ENCODE data around the gene SHF. TPM values are rescaled to one million over a fixed set of nuclear protein-coding genes. Genes with fewer than 3 reads are reported as not detected.
A peak's percentile ranks its signal among the peaks of the same experiment; 100 is the strongest.
"Not testable (repeated sequence)": the region's sequence is repeated elsewhere in the genome, so short reads cannot be mapped to it uniquely, and the experiment has no call there.

The SHF gene, protein sequence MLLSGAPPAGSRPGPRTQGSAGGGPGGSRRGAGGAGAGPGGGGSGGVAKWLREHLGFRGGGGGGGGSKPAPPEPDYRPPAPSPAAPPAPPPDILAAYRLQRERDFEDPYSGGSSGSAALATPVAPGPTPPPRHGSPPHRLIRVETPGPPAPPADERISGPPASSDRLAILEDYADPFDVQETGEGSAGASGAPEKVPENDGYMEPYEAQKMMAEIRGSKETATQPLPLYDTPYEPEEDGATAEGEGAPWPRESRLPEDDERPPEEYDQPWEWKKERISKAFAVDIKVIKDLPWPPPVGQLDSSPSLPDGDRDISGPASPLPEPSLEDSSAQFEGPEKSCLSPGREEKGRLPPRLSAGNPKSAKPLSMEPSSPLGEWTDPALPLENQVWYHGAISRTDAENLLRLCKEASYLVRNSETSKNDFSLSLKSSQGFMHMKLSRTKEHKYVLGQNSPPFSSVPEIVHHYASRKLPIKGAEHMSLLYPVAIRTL
- 8.6 and 11.2 TPM in 2 replicates for total RNA-seq (2014; rRNA removed; shearing (Covaris generic))

DNA sequence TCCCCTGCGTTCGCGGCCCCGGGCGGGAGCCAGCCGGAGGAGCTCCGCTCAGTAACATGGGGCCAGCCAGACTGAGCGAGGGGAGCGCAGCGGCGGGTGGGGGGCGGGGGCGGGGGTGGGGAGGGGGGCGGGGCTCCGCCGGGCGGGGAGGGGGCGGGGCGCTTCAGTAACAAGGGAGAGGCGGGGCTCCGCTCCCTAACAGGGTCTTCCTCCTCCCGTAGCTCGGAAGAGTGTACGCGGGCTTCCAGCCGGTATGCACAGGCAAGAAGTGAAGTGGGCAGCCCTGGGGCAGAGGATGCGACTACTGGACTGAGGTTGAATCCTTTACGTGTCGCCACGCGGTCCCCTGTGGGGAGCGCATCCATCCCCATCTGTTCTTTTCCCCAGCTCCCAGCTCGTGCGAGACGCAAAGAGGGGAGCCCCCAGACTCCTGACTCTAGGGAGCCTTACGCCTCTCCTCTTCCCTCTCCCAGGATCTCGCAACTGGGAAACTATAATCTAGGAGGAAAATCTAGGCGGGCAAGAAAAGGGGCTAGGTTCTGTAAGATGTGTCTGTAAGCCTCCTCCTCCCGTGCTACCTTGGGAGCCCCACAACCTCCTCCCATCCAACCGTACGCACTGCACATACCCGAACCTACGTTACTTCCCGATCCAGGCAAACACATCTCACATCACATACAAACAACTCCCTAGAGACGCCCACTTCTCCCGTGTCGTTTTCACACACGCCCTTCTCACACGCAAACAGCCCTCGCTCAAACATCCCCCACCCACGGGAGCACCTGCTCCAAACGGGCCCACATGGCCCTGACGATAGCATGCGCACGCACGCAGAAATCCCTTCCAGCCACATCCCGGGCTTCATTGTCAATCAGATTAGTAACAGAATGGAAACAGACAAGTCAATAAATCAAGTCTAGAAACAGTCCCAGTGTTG lies at the start of gene SHF:
Gene SHF (minus strand): TSS at position 73 of the 937 bp plus-strand sequence. CDS start 15 bp downstream, at position 58.
- DNase-seq (ENCODE audit: low spot score), result peak; percentile 39

DNA sequence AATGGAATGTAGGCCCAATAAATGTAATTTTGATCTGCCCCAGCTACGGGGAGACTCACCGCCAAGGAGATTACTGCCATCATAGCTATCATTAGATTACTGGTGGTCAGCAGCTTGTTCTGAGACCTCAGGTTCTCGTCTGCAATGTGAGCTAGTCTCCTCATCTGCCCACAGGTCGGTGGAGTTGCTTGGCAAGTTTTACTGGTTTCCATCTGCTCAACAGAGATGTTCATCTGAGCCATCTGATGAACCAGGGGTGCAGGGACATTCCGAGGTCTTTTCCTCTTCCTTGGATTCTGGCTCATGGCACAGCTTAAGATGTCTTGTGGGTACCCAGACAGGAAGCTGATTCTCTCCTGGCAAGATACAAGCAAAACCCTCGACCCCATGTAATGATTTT lies 49.0 kb upstream of the SHF start:
- not testable (repeated sequence) for DNase-seq (ENCODE audit: low spot score)

DNA sequence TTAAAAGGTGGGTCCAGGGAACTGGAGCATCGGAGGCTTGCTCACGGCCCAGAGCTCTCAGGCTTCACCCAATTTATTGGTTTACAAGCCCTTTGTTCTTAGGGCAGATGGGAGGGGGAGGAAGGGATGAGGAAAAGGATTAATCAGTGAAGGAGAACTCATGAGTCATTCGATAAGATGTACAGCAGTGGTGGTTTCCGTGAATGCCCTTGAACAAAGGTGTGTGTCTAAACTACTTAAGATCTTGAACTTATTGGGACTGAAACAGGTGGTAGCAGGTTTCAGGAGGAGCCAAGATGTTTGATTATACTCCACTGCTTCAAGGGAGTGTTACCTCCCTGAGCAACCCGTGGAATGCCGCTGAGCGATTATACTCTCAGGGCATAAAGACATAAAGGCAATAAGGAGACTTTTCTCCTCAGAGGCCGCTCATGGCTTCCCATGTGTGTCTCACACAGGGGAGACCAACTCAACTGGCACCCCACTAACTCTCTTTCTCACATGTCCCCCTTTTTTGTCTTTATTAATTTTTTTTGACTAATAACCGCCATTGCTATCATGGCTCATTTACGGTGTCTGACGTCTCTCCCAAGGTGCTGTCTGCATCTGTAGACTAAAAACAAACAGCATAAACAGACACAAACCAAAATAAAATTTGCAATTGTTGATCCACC lies 46.9 kb upstream of the SHF start:
- DNase-seq (ENCODE audit: low spot score), result no peak

DNA sequence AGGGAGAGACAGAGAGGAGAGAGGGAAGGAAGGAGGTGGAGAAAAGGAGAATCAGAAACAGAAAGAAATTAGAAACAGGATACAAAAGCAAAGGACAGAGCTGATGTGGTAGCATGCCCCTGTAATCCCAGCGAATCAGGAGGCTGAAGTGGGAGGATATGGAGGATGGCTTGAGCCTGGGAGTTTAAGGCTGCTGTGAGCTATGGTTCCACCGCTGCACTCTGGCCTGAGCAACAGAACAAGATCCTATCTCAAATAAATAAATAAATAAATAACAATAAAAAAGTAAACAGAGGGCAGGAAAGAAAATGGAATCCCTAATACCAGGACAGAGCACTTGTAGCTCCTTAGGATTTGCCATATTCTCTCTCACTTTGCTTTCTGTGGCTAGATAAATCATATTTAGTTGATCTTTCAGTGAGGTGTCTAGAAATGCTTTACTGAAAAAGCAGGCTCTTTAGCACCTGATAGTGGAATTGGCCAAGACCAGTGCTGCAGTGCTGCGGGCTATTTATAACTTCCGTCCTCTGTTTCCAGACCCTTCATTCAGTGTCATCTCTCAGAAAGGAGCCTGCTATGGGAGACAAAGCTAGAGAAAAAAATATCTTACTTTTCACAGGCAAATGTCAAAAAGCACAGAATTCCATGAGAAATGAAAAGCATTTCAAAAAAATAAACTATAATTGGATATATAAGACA lies 44.2 kb upstream of the SHF start:
- no peak for DNase-seq (ENCODE audit: low spot score)

DNA sequence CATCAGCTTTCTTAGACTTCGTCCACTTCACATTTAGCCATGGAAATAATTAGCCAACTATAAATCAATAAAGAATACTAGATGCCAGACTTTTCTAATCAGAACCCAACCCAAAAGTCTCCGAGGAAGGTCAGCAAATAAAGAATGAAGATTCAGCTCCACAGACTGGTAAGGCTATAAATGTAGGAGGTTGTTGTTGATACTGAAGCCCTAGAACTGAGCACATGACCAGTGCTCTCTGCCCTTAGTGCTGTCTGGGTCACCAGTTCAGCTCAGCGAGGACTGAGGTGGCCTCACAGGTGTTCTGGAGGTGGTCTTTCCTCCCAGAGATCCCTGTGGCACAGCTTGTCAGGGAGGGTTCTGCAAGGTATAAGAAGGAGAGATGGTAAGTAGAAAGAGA lies 43.4 kb upstream of the SHF start:
- DNase-seq (ENCODE audit: low spot score), result no peak

DNA sequence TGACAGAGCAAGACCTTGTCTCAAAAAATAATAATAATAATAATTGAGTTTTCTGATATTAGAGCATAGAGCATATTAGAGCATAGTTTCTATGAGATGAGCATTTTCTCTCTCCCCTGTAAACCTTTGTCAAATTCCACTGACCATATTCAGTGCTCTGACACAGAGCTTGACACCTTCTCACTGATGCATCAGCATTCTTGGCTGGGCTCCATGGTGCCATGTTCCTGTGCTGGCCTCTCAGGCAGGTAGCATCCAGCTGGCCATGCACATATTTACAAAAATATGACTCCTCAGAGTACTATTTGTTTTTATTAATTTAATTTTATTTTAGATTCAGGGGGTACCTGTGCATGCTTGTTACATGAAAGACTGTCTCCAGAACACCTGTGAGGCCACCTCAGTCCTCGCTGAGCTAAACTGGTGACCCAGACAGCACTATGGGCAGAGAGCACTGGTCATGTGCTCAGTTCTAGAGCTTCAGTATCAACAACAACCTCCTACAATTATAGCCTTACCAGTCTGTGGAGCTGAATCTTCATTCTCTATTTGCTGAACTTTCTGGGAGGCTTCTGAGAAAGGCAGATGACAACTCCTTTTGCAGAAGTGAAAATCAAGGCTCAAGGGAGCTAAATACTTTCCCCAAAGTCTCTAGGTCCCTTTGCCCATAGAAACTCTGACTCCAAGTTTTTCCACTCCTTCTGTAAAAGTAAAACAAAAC lies 42.6 kb upstream of the SHF start:
- DNase-seq (ENCODE audit: low spot score), result no peak

DNA sequence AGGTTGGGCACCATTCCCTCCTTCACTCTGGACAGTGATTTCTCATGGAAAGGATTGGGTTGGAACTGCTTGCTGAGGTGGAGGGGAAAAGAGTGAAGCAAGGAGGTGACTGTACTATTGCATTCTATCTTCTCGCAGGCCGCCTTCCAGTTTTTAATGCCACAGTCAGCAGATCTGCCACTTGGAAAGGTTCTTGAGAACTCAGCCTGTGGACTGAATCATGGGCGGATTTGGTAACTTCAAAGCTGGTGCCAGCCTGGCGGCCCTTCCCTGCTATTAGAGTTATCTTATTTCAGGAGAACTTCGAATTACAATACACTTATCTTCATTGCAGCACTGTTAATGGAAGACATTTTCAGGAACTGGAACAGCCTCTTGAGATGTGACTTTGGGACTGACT lies 41.2 kb upstream of the SHF start:
- DNase-seq (ENCODE audit: low spot score), result no peak

DNA sequence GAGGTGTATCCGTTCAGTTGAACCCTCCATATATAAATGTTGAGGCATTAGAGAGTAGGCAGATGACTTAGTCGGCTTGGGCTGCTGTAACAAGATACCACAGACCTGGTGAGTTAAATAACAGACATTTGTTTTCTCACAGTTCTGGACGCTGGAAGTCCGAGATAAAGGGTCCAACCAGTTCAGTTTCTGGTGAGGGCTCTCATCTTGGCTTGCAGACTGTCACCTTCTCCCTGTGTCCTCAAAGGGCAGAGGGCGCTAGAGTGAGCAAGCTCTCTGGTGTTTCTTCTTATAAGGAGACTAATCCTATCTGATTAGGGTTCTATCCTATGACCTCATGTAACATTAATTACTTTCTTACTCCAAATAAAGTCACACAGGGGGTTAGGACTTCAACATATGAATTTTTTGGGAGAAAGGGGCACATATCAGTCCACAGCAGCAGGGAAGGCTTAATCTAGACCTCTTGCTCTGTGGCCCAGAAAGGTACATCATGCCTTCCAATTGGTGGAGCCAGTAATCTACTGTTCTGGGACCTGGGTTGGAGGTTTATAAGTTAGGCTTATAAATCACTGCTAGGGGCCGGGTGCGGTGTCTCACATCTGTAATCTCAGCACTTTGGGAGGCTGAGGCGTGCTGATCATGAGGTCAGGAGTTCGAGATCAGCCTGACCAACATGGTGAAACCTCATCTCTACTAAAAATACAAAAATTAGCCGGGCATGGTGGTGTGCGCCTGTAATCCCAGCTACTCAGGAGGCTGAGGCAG lies 37.9 kb upstream of the SHF start:
- DNase-seq (ENCODE audit: low spot score), result peak; percentile 27

DNA sequence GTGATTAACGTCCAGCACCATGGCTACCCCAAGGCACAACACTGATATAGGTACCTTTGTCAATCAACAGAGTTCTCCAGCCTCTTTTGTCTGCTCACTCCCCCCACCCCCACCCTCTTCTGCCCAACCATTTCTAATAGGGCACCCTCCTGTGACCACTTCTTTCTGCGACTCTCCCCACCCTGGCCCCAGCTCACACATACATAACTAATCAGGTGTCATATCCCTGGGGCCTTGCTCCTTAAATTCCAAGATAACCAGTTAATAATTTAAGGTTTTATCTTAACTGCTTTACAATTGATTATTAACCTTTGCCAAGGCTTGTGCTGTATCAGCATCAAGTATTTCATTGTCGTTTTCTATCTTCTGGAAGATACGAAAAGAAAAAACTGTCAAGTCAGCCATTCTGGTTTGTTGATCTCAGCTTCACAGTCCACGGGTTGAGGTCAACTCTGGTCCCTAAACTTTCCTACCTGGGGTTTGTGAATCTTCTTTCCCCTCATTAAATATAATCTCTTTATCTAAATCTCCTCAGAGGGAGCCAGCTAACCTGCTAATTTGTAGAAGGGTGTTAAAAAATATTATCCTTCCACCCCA lies 37.0 kb upstream of the SHF start:
- no peak for DNase-seq (ENCODE audit: low spot score)

DNA sequence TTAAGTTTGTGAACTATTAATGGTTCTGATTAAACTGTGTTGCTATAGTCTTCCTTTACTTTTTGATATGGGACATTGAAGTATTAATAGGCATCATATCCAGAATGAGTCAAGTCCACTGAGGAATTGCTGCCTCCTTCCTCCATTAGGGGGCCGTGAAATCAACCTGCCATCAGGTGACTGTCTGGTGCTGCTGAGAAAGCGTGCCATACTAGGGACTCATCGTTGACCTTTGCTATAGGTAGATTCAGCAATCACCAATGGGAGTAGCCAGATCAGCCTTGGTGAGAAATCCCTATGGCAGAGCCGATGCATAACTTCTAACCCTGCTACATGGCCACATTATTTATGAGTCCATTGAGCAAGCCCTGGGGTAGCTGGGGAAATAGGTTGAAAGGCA lies 34.2 kb upstream of the SHF start:
- DNase-seq (ENCODE audit: low spot score), result no peak

DNA sequence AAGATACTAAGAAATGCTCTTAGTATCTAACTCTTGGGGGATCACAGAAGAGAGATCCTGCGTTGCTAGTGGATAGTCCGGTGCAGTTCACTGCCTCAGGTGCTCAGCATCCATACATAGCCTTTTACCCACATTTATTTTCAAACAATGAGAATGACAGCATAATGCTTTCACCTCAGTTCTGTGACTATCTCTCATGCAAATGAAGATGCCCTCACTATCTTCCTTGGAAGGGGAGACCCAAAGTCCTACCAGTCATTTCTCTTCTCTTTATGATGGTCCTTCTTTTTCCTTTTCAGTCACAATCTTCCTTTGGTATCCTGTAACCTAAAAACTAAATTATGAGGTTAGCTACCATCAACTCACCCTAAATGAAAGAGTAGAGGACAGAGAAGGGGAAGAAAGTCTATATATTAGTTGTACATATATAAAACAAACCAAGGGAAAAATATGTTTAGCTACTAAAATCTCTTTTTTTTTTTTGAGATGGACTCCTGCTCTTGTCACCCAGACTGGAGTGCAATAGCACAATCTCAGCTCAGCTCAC lies 33.4 kb upstream of the SHF start:
- DNase-seq (ENCODE audit: low spot score), result no peak

DNA sequence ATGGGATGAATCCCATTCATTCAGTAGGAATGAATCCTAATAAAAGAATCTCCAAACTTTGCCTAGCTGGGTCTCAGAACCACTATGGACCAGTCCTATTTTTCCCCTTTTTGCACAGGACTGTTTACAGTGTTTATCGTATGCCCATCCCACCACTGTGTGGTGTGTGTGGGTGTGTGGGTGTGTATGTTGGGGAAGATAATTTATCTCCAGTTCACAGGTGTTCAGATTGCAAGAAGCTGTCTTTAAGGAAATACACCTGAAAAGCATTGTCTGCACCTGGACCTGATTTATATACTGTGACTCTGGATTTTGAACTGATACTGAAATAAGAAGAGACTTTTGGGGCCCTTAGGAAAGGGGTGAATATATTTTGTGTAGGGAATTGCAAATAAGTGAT lies 24.7 kb upstream of the SHF start:
- no peak for DNase-seq (ENCODE audit: low spot score)

DNA sequence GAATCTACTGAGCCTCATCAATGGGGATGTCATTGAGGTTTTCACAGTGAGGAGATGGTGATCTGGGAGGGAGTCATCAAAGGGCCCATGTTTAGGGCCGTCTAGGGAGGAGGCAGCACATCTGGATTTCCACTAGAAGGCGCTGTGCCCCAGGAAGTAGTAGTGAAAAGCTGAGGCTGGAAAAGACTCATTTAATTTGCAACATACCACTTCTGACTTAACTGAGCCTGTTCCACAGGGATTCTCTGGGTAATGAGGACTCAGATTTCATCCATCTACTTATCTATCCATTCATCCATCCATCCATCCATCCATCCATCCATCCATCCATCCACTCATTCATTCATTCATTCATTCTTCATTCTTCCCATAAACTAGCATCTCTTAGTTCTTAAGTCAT lies 17.4 kb upstream of the SHF start:
- DNase-seq (ENCODE audit: low spot score), result peak; percentile 86

DNA sequence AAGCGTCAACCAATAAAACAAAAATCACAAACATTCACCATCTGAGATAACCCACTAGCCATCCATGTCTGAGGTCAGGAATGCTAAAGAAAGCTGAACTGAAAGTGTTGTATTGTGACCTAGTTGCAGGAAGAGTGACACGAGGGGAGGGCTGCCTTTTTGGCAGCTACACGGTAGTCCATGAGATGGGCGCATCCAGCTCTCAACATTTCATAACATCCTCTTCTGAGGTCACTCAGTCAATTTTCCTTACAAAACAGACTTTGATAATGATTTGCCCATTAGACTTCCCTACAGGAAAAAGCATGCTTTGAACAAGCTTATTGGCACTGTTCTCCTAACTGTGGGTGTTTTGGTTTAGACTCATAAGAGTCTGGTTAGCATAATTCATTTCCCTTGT lies 15.4 kb upstream of the SHF start:
- no peak for DNase-seq (ENCODE audit: low spot score)

DNA sequence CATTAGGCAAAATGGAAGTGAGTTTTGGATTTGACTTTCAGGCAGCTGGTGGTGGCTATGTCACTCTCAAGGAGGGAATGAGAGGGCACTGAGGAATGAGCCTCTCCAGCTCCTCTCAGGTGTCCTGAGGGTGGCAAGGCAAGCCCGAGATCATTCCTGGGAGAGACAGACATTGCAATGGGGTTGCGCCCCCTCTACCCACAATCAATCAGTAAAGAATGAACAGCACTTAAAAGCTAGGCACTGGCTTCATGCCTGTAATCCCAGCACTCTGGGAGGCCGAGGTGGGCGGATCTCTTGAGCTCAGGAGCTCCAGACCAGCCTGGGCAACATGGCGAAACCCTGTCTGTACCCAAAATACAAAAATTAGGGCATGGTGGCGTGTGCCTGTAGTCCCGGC lies 14.1 kb upstream of the SHF start:
- no peak for DNase-seq (ENCODE audit: low spot score)

DNA sequence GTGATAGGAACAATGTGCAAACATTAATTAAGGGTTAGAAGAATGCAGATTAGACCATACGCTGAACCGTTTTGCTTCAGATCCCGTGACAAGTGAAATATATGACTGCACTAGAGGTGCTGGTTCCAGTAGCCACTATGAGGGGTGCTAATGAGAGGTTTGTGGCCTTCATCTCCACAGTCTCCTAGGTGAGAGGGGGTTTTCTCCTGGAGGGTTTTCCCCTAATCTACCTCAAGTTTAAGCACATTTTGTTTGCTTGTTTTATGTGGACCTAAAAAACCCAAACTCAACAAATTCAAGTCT lies 13.7 kb upstream of the SHF start:
- no peak for DNase-seq (ENCODE audit: low spot score)

DNA sequence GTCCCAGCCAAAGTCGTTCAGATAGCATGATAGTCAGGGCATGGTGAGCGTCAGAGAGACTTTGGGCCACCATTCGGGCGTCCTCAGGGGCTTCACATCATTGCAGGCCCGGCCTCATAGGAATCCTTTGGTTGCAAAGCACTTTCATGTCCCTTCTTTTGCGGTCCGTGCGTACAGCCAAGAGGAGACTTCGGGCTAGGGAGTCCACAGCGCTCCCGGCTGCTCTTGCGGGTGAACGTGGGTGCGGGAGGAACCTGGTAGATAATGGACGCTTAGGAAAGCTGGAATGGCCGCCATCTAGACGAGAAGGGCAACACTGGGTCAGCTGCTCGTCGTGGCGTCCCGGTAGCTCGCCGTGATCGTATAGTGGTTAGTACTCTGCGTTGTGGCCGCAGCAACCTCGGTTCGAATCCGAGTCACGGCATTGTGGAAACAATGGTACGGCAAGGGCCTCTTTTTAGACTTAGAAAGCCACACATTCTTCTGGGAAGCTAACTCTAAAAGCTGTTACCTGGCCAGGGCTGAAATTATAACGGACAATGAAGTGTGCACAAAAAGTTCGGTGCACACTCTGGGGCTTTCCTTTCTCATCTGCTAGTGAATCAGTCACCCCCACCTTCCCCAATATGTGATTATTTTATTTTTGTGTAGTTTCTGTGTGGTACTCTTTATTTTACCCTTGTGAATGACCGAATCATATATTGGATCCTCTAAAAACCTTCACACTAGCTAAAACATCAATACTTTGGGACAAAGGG lies 13.2 kb upstream of the SHF start:
- peak; percentile 95 for DNase-seq (ENCODE audit: low spot score)

DNA sequence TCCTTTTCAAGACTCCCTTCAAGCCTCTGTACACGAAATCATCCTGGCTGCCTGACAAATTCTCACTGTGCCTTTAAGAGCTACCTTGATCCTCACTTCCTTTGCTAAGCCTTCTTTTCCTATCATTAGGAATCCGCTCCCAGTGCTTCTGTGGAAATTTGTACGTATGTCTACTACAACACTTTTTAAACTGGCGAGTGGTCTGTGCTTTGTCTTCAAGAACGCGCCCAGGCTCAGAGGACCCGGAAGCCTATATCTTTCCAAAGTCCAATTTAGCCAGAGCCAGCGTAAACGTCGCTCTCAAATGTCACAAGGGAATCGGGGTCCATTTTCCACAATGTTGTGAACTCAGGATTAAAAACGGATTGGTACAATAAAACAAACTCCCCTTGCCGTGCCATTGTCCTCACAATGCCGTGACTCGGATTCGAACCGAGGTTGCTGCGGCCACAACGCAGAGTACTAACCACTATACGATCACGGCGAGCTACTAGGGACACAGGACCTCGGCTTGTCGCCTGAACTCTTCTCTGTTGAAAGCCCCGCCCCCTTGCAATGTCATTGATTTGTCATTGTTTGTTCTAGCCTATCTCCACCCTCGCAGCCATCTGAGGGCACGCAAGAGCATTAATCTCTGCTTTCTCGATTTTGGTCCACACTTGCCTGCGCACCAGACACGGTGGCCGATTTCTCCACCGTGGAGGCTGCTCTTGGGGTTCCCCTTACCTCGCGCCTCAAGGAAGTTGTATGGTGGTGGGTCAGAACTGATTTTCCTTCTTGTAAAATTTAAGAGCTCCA lies 12.4 kb upstream of the SHF start:
- DNase-seq (ENCODE audit: low spot score), result peak; percentile 100
